Neuronal stem cell (in vitro differentiated cells): ENCODE measurements around the gene PSMB2.
A peak's percentile ranks its signal among the peaks of the same experiment; 100 is the strongest.

Source experiments
- DNase-seq: peaks from one replicate; pipeline ENCODE4 v3.0.0-alpha.2; 2013; ENCODE audit warnings: low spot score
- H2AFZ ChIP-seq: one replicate; pipeline ENCODE4 v1.6.1; 2013; ENCODE audit warnings: mild to moderate bottlenecking, low read length, inconsistent platforms
- H2AK5ac ChIP-seq: 2 replicates; pipeline ENCODE4 v1.6.1; 2013; ENCODE audit warnings: low read depth, mild to moderate bottlenecking, inconsistent platforms, low read length, moderate library complexity, mixed read lengths
- H2BK120ac ChIP-seq: 2 replicates; pipeline ENCODE4 v1.6.1; 2013; ENCODE audit warnings: low read depth, mild to moderate bottlenecking, inconsistent platforms, low read length, moderate library complexity, mixed read lengths
- H2BK12ac ChIP-seq: one replicate; pipeline ENCODE4 v1.6.1; 2013; ENCODE audit warnings: low read length, inconsistent platforms
- H2BK15ac ChIP-seq: 2 replicates; pipeline ENCODE4 v1.6.1; 2013; ENCODE audit warnings: mild to moderate bottlenecking, low read length, inconsistent platforms, mixed read lengths
- H2BK5ac ChIP-seq: one replicate; pipeline ENCODE4 v1.6.1; 2013; ENCODE audit warnings: inconsistent platforms, mild to moderate bottlenecking, low read length, moderate library complexity
- H3K14ac ChIP-seq: one replicate; pipeline ENCODE4 v1.6.1; 2013; ENCODE audit warnings: low read length, inconsistent platforms
- H3K18ac ChIP-seq: 2 replicates; pipeline ENCODE4 v1.6.1; 2013; ENCODE audit warnings: low read length, inconsistent platforms
- H3K23ac ChIP-seq: 2 replicates; pipeline ENCODE4 v1.6.1; 2013; ENCODE audit warnings: low read depth, mild to moderate bottlenecking, mixed read lengths, low read length, inconsistent platforms; ENCODE audit not compliant: poor library complexity
- H3K27ac ChIP-seq: replicated peaks from 3 replicates; pipeline ENCODE4 v1.5.1; 2013; ENCODE audit warnings: low read length, inconsistent platforms
- H3K27me3 ChIP-seq, 3 experiments: 2 replicates each; pipeline ENCODE4 v1.6.1; 2013; ENCODE audit warnings: low read length in 3 of 3, mild to moderate bottlenecking in 2 of 3, inconsistent platforms in 1 of 3, low read depth in 1 of 3, mixed read lengths in 1 of 3, moderate library complexity in 1 of 3; ENCODE audit not compliant: control insufficient read depth in 3 of 3, insufficient read depth in 3 of 3
- H3K36me3 ChIP-seq, 2 donors: replicated peaks in 1 of 2; 2 replicates each; pipeline ENCODE4 v1.6.1; 2013; ENCODE audit warnings: low read length in 2 of 2; ENCODE audit not compliant: control insufficient read depth in 2 of 2, insufficient read depth in 2 of 2
- H3K4ac ChIP-seq: 2 replicates; pipeline ENCODE4 v1.6.1; 2013; ENCODE audit warnings: inconsistent platforms, mild to moderate bottlenecking, low read length, moderate library complexity
- H3K4me1 ChIP-seq, 2 donors: 1 replicate in 1 of 2; 2 replicates in 1 of 2; pipeline ENCODE4 v1.6.1; 2013; ENCODE audit warnings: low read length in 2 of 2, low read depth in 1 of 2; ENCODE audit not compliant: control insufficient read depth in 2 of 2, insufficient read depth in 1 of 2
- H3K4me2 ChIP-seq: one replicate; pipeline ENCODE4 v1.6.1; 2013; ENCODE audit warnings: mild to moderate bottlenecking, low read length, inconsistent platforms; ENCODE audit not compliant: insufficient read depth, poor library complexity, severe bottlenecking
- H3K4me3 ChIP-seq, 2 donors: 2 replicates each; pipeline ENCODE4 v1.5.1; 2013; ENCODE audit warnings: low read length in 2 of 2, mild to moderate bottlenecking in 2 of 2, inconsistent platforms in 1 of 2, moderate library complexity in 1 of 2
- H3K79me1 ChIP-seq: one replicate; pipeline ENCODE4 v1.6.1; 2013; ENCODE audit warnings: low read depth, mild to moderate bottlenecking, inconsistent platforms, low read length, moderate library complexity
- H3K9ac ChIP-seq: one replicate; pipeline ENCODE4 v1.6.1; 2013; ENCODE audit warnings: mild to moderate bottlenecking, low read depth, low read length, inconsistent platforms; ENCODE audit not compliant: poor library complexity
- H3K9me3 ChIP-seq, 2 donors: replicated peaks in 1 of 2; 2 replicates each; pipeline versions ENCODE3 to v1.6.1; 2013; ENCODE audit warnings: low read length in 2 of 2, mild to moderate bottlenecking in 2 of 2, inconsistent platforms in 1 of 2, low read depth in 1 of 2, mixed read lengths in 1 of 2, moderate library complexity in 1 of 2; ENCODE audit not compliant: control insufficient read depth in 2 of 2, insufficient read depth in 1 of 2
- H4K8ac ChIP-seq: one replicate; pipeline ENCODE4 v1.6.1; 2013; ENCODE audit warnings: low read depth, mild to moderate bottlenecking, inconsistent platforms, low read length, moderate library complexity
- H4K91ac ChIP-seq: one replicate; pipeline ENCODE4 v1.6.1; 2013; ENCODE audit warnings: low read length, low read depth, mild to moderate bottlenecking, inconsistent platforms; ENCODE audit not compliant: poor library complexity
- whole genome bisulfite sequencing, 2 donors: extraction: QIAGEN DNeasy Blood & Tissue Kit; methylation state at CpG; one replicate each; pipeline ENCODE4 v1.1.7; 2013; ENCODE audit warnings: missing lambda C conversion rate in 2 of 2, mixed read lengths in 1 of 2; ENCODE audit not compliant: insufficient read length in 2 of 2, insufficient replicate concordance in 1 of 2; ENCODE audit errors: extremely low coverage in 2 of 2; 5-methylcytosine and 5-hydroxymethylcytosine counted together

PSMB2 gene

GRCh38 chr1:35558374-35559316 is 82.7 kb downstream of the PSMB2 start:
- no peaks in the 10 kb centered on the region for H3K9me3 ChIP-seq
- no peak overlapping the region for H2BK5ac ChIP-seq
- H3K79me1 ChIP-seq = peaks cover 5% of the 10 kb centered on the region
- H2BK12ac ChIP-seq = no peak overlapping the region
- peaks cover 11 to 27% of the 10 kb centered on the region in 2 donors for H3K4me1 ChIP-seq
- H3K18ac ChIP-seq = peak overlapping the region; percentile 91
- H3K4ac ChIP-seq = no peak overlapping the region
- no peak overlapping the region for H2BK120ac ChIP-seq
- peak overlapping the region; percentile 36 for H2AK5ac ChIP-seq
- H3K4me3 ChIP-seq = peak overlapping the region; percentile 88 to 94
- peak overlapping the region; percentile 11 for H3K23ac ChIP-seq
- no peak overlapping the region for H4K8ac ChIP-seq
- no CpG with 5 or more reads among the region's 26 CpGs for WGBS, 2 donors
- peak overlapping the region; percentile 90 for H3K4me2 ChIP-seq
- H2AFZ ChIP-seq = peak overlapping the region; percentile 99
- peak overlapping the region; percentile 39 for H3K14ac ChIP-seq
- DNase-seq = no peak
- peaks cover 13 to 43% of the 10 kb centered on the region in 2 donors for H3K36me3 ChIP-seq
- H3K27me3 ChIP-seq = no peaks in the 10 kb centered on the region
- H3K27ac ChIP-seq = peak overlapping the region; percentile 47
- H3K9ac ChIP-seq = peak overlapping the region; percentile 90
- no peak overlapping the region for H4K91ac ChIP-seq
- H2BK15ac ChIP-seq = no peak overlapping the region

GRCh38 chr1:35557611-35558373 is 83.5 kb downstream of the PSMB2 start, which contains the start of gene NCDN:
Gene NCDN, plus strand, starts transcription at chr1:35557799. Its CDS starts 392 bp downstream, at chr1:35558191.
- Histone ChIP-seq H2BK5ac (peak within 1 kb of the TSS; percentile 100), H2BK12ac (no peak within 1 kb of the TSS), H3K9ac (peak within 1 kb of the TSS; percentile 99), H2AFZ (peak within 1 kb of the TSS; percentile 99), H3K14ac (peak within 1 kb of the TSS; percentile 99), H3K4me1 (peaks cover 11 to 27% of the 10 kb centered on the region in 2 donors), H3K9me3 (no peaks in the 10 kb centered on the region), H3K18ac (peak within 1 kb of the TSS; percentile 100), H3K23ac (peak within 1 kb of the TSS; percentile 99), H3K27ac (peak within 1 kb of the TSS; percentile 98), H3K27me3 (no peaks in the 10 kb centered on the region), H3K4ac (peak within 1 kb of the TSS; percentile 90), H2BK120ac (peak within 1 kb of the TSS; percentile 99), H3K36me3 (peaks cover 10 to 43% of the 10 kb centered on the region in 2 donors), H2AK5ac (peak within 1 kb of the TSS; percentile 36), H3K4me2 (peak within 1 kb of the TSS; percentile 90), H4K91ac (peak within 1 kb of the TSS; percentile 3), H4K8ac (no peak within 1 kb of the TSS), H3K4me3 (peak within 1 kb of the TSS; percentile 88 to 94), H2BK15ac (peak within 1 kb of the TSS; percentile 85), H3K79me1 (peaks cover 5% of the 10 kb centered on the region)
- no CpG with 5 or more reads among the region's 58 CpGs for WGBS, 2 donors
- DNase-seq = peak; percentile 96

DNA sequence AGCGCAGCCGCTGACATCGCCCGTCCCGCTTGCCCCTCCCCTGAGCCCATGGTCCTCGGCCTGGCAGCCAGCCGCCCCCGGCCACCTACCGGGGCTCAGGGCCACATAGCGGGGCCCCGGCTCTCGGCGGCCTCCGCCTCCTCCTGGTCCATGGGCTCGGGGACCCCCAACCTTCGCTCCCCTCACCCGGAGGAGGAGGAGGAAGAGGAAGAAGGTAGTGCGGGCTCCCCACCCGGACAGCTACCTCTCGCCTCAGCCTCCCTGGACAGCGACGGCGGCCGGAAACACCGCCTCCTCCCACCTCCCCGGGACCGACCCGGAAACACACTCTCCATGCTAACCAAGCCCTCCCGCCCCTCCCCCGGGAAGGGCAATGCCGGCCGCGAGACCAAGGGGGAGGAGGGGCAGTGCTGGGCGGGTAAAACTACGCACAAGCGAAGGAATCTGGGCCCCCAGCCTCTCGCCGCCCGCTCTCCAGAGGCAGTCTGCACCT is 84.2 kb downstream of the PSMB2 start, which contains the start of gene KIAA0319L:
KIAA0319L (minus strand) TSS at position 286 of the 493 bp plus-strand sequence. CDS start 2,912 bp downstream, outside the sequence.
- Histone ChIP-seq H3K4ac (peak within 1 kb of the TSS; percentile 90), H3K27ac (peak within 1 kb of the TSS; percentile 98), H4K91ac (peak within 1 kb of the TSS; percentile 3), H2BK120ac (peak within 1 kb of the TSS; percentile 99), H3K9me3 (no peaks in the 10 kb centered on the region), H2BK12ac (no peak within 1 kb of the TSS), H2BK5ac (peak within 1 kb of the TSS; percentile 100), H3K18ac (peak within 1 kb of the TSS; percentile 100), H3K4me1 (peaks cover 11 to 27% of the 10 kb centered on the region in 2 donors), H3K79me1 (peaks cover 5% of the 10 kb centered on the region), H2AFZ (peak within 1 kb of the TSS; percentile 99), H3K23ac (peak within 1 kb of the TSS; percentile 99), H3K4me2 (peak within 1 kb of the TSS; percentile 90), H3K14ac (peak within 1 kb of the TSS; percentile 99), H4K8ac (no peak within 1 kb of the TSS), H3K36me3 (peaks cover 10 to 43% of the 10 kb centered on the region in 2 donors), H3K27me3 (no peaks in the 10 kb centered on the region), H3K9ac (peak within 1 kb of the TSS; percentile 99), H2BK15ac (peak within 1 kb of the TSS; percentile 85), H3K4me3 (peak within 1 kb of the TSS; percentile 88 to 94), H2AK5ac (peak within 1 kb of the TSS; percentile 36)
- no peak for DNase-seq
- no CpG with 5 or more reads among the region's 39 CpGs for WGBS, 2 donors
